Lower leg skin (tissue), 4 donors: ENCODE measurements around the gene RBMX. TPM values are rescaled to one million over a fixed set of nuclear protein-coding genes. Genes with fewer than 3 reads are reported as not detected.
"Not testable (repeated sequence)": the region's sequence is repeated elsewhere in the genome, so short reads cannot be mapped to it uniquely, and the experiment has no call there.

Source experiments
- DNase-seq, 2 donors: peaks; one replicate each; pipeline ENCODE4 v3.0.0-alpha.2; 2019; ENCODE audit warnings: low spot score in 2 of 2
- H3K4me3 ChIP-seq: fragments of 200-600 bp; sonication (generic); 2 replicates; pipeline ENCODE4 v1.5.1; 2017; ENCODE audit warnings: mild to moderate bottlenecking, low read depth; ENCODE audit not compliant: poor library complexity, severe bottlenecking
- CTCF ChIP-seq, 3 donors: fragments of 450-650 bp; IDR thresholded peaks; one replicate each; pipeline ENCODE4 v1.5.1; 2016; ENCODE audit warnings: antibody characterized with exemption in 3 of 3, mild to moderate bottlenecking in 3 of 3, moderate library complexity in 2 of 3
- POLR2A ChIP-seq, 2 donors: fragments of 450-650 bp; IDR thresholded peaks; one replicate each; pipeline ENCODE4 v1.6.1; 2016 to 2017; ENCODE audit warnings: antibody characterized with exemption in 2 of 2, mild to moderate bottlenecking in 1 of 2, moderate library complexity in 1 of 2
- WGBS, 2 donors: methylation state at CpG; one replicate each; pipeline ENCODE4 v1.1.5; 2018; 5-methylcytosine and 5-hydroxymethylcytosine counted together
- intact Hi-C: fragments of 100-400 bp; cut with DNase I; formaldehyde crosslinking; loops from one replicate; pipeline ENCODE4 v1.15.0; 2023; ENCODE audit warnings: low total_unique reads
- total RNA-seq, 4 donors: library from RNA; depleted of rRNA; stranded (reverse); fragments of >200 nt; gene quantifications; one replicate each; pipeline ENCODE4 v1.1.0, GENCODE V29; 2016

Gene RBMX
- total RNA-seq, result 100 to 1,000 TPM; 181 to 343 (median 223) TPM

GRCh38 chrX:136880452-136881013 is at the start of gene RBMX:
Gene RBMX, minus strand, starts transcription at chrX:136880725. Its CDS starts 1,298 bp downstream, at chrX:136879427.
- peak in 1 of 2 donors; percentile 90 for TF ChIP-seq POLR2A (IDR thresholded peaks at IDR 0.05)
- no peak for TF ChIP-seq CTCF (IDR thresholded peaks at IDR 0.05)
- peak; percentile 93 to 98 for DNase-seq
- intact Hi-C loops, result no loop called here
- WGBS, 2 donors, result 1 to 44% methylated on average over 34 of the region's 34 CpGs
- H3K4me3 ChIP-seq, result peak within 1 kb of the TSS; percentile 77

GRCh38 chrX:136921438-136921837 is 40.9 kb upstream of the RBMX start:
- intact Hi-C loops, result loop anchor here (10.0 kb wide), 1 partner anchor 207 kb away; no protein-coding TSS in a partner anchor
- 93 to 94% methylated on average over 8 of the region's 25 CpGs for WGBS, 2 donors

GRCh38 chrX:136920001-136920400 is 39.5 kb upstream of the RBMX start:
- intact Hi-C loops, result loop anchor here (10.0 kb wide), 1 partner anchor 205 kb away; no protein-coding TSS in a partner anchor
- no peak for DNase-seq
- no peak for TF ChIP-seq CTCF (IDR thresholded peaks at IDR 0.05)
- no peak for TF ChIP-seq POLR2A (IDR thresholded peaks at IDR 0.05)
- H3K4me3 ChIP-seq, result no peak overlapping the region

More at GRCh38 chrX:136921438-136921837, 40.9 kb upstream of the RBMX start:
- DNase-seq, H3K4me3 ChIP-seq: not testable (repeated sequence)

- TF ChIP-seq CTCF (IDR thresholded peaks at IDR 0.05) (no peak), POLR2A (IDR thresholded peaks at IDR 0.05) (no peak)
- no peak overlapping the region for H3K4me3 ChIP-seq
- intact Hi-C loops, result no loop called here
- DNase-seq, result no peak
- WGBS, 2 donors, result 94 to 97% methylated on average over 2 of the region's 2 CpGs
Observed at GRCh38 chrX:136916827-136917226, 36.3 kb upstream of the RBMX start.

- intact Hi-C loops, result not testable (repeated sequence)
- DNase-seq, result peak in 1 of 2 donors; percentile 29
- WGBS, 2 donors, result 24 to 65% methylated on average over 7 of the region's 7 CpGs
Observed at GRCh38 chrX:136911661-136912060, 31.1 kb upstream of the RBMX start.

GRCh38 chrX:136911253-136911652 is 30.7 kb upstream of the RBMX start:
- WGBS, 2 donors, result 7 to 53% methylated on average over 3 of the region's 3 CpGs
- H3K4me3 ChIP-seq, result no peak overlapping the region
- intact Hi-C loops, result no loop called here
- TF ChIP-seq POLR2A (IDR thresholded peaks at IDR 0.05) (no peak), CTCF (IDR thresholded peaks at IDR 0.05) (no peak)
- no peak for DNase-seq

More at GRCh38 chrX:136911661-136912060, 31.1 kb upstream of the RBMX start:
- not testable (repeated sequence) for H3K4me3 ChIP-seq

GRCh38 chrX:136910565-136911035 is 30.1 kb upstream of the RBMX start:
- 4 to 34% methylated on average over 4 of the region's 4 CpGs for WGBS, 2 donors
- peak in 1 of 2 donors; percentile 4 for DNase-seq
- TF ChIP-seq CTCF (IDR thresholded peaks at IDR 0.05) (no peak), POLR2A (IDR thresholded peaks at IDR 0.05) (no peak)
- intact Hi-C loops, result no loop called here
- no peak overlapping the region for H3K4me3 ChIP-seq
